Testis (tissue), 3 donors: ENCODE measurements around the gene GCFC2. TPM values are rescaled to one million over a fixed set of nuclear protein-coding genes. Genes with fewer than 3 reads are reported as not detected.

Experiments used
- DNase-seq: peaks from one replicate; pipeline ENCODE4 v3.0.0-alpha.2; 2019
- H3K27ac ChIP-seq, 2 donors: fragments of 200-600 bp; sonication (generic); one replicate each; pipeline ENCODE4 v1.5.1; 2019
- H3K27me3 ChIP-seq: fragments of 200-600 bp; sonication (generic); one replicate; pipeline ENCODE4 v1.5.1; 2019
- H3K36me3 ChIP-seq: fragments of 200-600 bp; sonication (generic); one replicate; pipeline ENCODE4 v1.5.1; 2017; ENCODE audit warnings: low read depth; ENCODE audit errors: missing control alignments
- H3K4me1 ChIP-seq: fragments of 200-600 bp; sonication (generic); one replicate; pipeline ENCODE4 v1.5.1; 2019
- H3K4me3 ChIP-seq, 2 donors: fragments of 200-600 bp; sonication (generic); one replicate each; pipeline ENCODE4 v1.5.1; 2017 to 2019
- H3K9me3 ChIP-seq: fragments of 200-600 bp; sonication (generic); one replicate; pipeline ENCODE4 v1.5.1; 2017
- POLR2A ChIP-seq: fragments of 450-650 bp; IDR thresholded peaks from one replicate; pipeline ENCODE4 v1.6.1; 2017; ENCODE audit warnings: antibody characterized with exemption, mild to moderate bottlenecking, moderate library complexity
- WGBS, 2 donors: methylation state at CpG; one replicate each; pipeline ENCODE4 v1.1.5; 2018; 5-methylcytosine and 5-hydroxymethylcytosine counted together
- intact Hi-C: fragments of 100-400 bp; cut with DNase I; formaldehyde crosslinking; loops from one replicate; pipeline ENCODE4 v1.15.1; 2023; ENCODE audit warnings: low total_unique reads
- polyA plus RNA-seq: library from polyadenylated mRNA; stranded (reverse); fragments of 350-450 nt; fragmentation: Illumina TruSeq; extraction: RNeasy Lipid Tissue Mini Kit (QIAGEN cat#74804); gene quantifications from one replicate; pipeline ENCODE4 v1.2.3, GENCODE V29; 2014; ENCODE audit warnings: low read depth, low replicate concordance; ENCODE audit not compliant: insufficient read depth
- total RNA-seq, 2 donors: library from RNA; depleted of rRNA; stranded (reverse); fragments of >200 nt; gene quantifications; one replicate each; pipeline ENCODE4 v1.2.3, GENCODE V29; 2016
- TF ChIP-seq, protein P1 (sequence below), 3 experiments: fragments of 450-650 bp in 2 of 3; fragments of 200-600 bp in 1 of 3; sonication (generic) in 1 of 3; IDR thresholded peaks; one replicate each; pipeline ENCODE4 v1.5.1; 2016 to 2019; ENCODE audit warnings: antibody characterized with exemption in 3 of 3, mild to moderate bottlenecking in 2 of 3, moderate library complexity in 1 of 3

GCFC2 gene
- total and polyA plus RNA-seq, 3 donors from 2014 or later: 19.2 to 40.4 (median 33.0) TPM

DNA sequence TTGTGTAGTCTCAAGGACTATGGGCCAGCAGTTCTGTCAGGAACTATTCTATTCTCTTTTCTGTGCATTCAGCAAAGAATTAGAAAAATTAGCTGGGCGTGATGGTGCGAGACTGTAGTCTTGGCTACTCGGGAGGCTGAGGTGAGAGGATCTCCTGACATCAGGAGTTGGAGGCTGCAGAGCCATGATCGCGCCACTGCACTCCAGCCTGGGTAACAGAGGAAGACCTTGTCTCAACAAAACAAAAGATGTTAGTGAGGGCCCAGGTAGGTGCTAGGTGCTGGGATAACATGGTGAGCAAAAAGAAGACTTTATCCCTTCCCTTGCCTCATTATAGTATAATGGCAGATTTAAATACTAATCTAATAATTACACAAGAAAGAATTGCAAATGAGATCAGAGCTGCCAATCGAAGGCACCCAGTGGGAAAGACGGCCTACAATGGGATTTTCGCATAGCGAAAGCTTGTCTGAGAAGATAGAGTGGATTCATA, 64.6 kb downstream of the GCFC2 start:
- no peak for DNase-seq
- intact Hi-C loops: no loop called here
- no peaks in the 10 kb centered on the region for H3K9me3 ChIP-seq
- H3K4me1 ChIP-seq: peaks cover 5% of the 10 kb centered on the region
- H3K36me3 ChIP-seq: no peaks in the 10 kb centered on the region
- H3K4me3 ChIP-seq: peak overlapping the region; percentile 88 to 95
- H3K27ac ChIP-seq: peak overlapping the region; percentile 80 to 82
- WGBS, 2 donors: 56% methylated on average over 9 of the region's 9 CpGs
- TF ChIP-seq, protein P1, sequence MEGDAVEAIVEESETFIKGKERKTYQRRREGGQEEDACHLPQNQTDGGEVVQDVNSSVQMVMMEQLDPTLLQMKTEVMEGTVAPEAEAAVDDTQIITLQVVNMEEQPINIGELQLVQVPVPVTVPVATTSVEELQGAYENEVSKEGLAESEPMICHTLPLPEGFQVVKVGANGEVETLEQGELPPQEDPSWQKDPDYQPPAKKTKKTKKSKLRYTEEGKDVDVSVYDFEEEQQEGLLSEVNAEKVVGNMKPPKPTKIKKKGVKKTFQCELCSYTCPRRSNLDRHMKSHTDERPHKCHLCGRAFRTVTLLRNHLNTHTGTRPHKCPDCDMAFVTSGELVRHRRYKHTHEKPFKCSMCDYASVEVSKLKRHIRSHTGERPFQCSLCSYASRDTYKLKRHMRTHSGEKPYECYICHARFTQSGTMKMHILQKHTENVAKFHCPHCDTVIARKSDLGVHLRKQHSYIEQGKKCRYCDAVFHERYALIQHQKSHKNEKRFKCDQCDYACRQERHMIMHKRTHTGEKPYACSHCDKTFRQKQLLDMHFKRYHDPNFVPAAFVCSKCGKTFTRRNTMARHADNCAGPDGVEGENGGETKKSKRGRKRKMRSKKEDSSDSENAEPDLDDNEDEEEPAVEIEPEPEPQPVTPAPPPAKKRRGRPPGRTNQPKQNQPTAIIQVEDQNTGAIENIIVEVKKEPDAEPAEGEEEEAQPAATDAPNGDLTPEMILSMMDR (IDR thresholded peaks at IDR 0.05): no peak
- no peak for TF ChIP-seq POLR2A
- H3K27me3 ChIP-seq: no peaks in the 10 kb centered on the region

DNA sequence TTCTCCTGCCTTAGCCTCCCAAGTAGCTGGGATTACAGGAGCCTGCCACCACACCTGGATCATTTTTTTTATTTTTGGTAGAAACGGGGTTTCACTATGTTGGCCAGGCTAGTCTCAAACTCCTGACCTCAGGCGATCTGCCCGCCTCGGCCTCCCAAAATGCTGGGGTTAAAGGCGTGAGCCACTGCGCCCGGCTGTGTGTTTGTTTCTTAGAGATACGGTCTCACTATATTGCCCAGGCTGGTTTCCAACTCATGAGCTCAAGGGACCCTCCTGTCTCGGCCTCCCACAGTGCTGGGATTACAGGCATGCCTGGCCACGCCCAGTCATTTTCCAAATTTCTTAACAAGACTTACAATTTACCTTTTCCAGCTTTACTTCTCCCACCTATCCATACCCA, 65.1 kb downstream of the GCFC2 start:
- Histone ChIP-seq H3K27me3 (no peaks in the 10 kb centered on the region), H3K4me3 (peak overlapping the region in 1 of 2 donors; percentile 88), H3K9me3 (no peaks in the 10 kb centered on the region), H3K27ac (no peak overlapping the region), H3K36me3 (no peaks in the 10 kb centered on the region), H3K4me1 (peaks cover 8% of the 10 kb centered on the region)
- TF ChIP-seq, protein P1 (IDR thresholded peaks at IDR 0.05): no peak
- no peak for TF ChIP-seq POLR2A
- 77 to 80% methylated on average over 10 of the region's 10 CpGs for WGBS, 2 donors
- intact Hi-C loops: no loop called here
- DNase-seq: no peak

DNA sequence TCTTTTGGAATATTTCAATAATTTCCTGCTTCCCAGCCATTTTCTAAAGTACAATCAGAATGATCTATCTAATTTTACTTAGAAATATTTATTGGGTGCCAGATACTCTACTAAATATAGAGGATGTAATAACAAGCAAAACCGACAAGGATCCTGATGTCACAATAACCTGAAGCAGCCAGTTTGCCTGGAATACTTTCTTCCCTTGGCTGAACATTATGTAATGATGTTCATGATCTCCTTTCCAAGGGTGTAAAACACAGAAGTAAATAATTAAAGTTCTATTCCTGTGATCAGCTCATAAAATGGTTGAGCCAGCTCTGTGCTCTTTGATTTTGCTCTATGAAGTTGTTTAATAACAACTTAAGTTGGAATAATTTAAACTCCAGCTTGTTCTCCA, 66.7 kb downstream of the GCFC2 start:
- TF ChIP-seq, protein P1 (IDR thresholded peaks at IDR 0.05): no peak
- no peak for TF ChIP-seq POLR2A
- Histone ChIP-seq H3K27me3 (no peaks in the 10 kb centered on the region), H3K4me3 (no peak overlapping the region), H3K36me3 (no peaks in the 10 kb centered on the region), H3K9me3 (no peaks in the 10 kb centered on the region), H3K4me1 (peaks cover 8% of the 10 kb centered on the region), H3K27ac (no peak overlapping the region)
- no peak for DNase-seq
- 50 to 67% methylated on average over 1 of the region's 1 CpG for WGBS, 2 donors
- intact Hi-C loops: no loop called here

DNA sequence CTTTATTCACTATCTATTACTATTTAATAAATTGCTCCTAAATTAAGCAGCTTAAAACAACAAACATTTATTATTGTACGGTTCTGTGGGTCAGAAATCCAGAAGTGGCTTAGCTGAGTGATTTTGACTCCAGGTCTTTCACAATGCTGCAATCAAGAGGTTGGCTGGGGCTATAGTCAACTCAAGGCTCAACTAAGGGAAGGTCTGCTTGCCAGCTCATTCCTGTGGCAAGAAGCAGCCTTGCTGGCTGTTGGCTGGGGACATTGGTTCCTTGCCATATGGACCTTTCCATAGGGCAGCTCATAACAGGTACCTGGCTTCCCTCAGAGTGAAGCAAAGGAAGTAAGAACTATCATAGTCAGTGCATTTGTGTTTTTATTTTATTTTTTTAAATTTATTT, 69.1 kb downstream of the GCFC2 start:
- Histone ChIP-seq H3K27ac (no peak overlapping the region), H3K4me1 (peaks cover 8% of the 10 kb centered on the region), H3K4me3 (no peak overlapping the region), H3K36me3 (no peaks in the 10 kb centered on the region), H3K9me3 (no peaks in the 10 kb centered on the region), H3K27me3 (no peaks in the 10 kb centered on the region)
- no peak for DNase-seq
- intact Hi-C loops: no loop called here
- no peak for TF ChIP-seq POLR2A
- TF ChIP-seq, protein P1 (IDR thresholded peaks at IDR 0.05): no peak
- WGBS, 2 donors: 51 to 79% methylated on average over 1 of the region's 1 CpG

DNA sequence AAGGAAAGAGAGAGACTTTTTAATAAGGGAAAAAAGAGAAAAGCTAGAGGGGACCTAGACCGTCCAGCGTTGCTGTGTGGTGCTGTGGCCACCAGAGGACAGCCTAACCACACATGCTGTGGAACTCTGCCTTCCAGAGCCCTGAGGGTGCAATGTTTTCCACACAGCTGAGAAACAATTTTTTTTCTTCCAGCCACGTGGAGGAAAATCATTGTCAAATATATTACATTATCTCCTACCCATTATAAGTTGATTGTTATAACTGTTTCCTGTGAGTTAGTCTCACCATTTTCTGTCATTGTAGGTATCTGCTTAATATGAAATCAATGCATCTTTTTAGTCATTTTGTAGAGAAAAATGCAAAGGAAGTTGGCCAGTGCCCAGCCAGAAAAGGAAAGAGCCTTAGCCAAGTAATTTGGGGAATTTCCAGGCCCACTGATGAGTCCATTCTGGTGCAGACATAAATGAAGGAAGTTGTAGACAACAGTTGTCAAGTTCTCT, 70.0 kb downstream of the GCFC2 start:
- Histone ChIP-seq H3K27ac (no peak overlapping the region), H3K27me3 (no peaks in the 10 kb centered on the region), H3K4me3 (no peak overlapping the region), H3K4me1 (peaks cover 8% of the 10 kb centered on the region), H3K9me3 (no peaks in the 10 kb centered on the region), H3K36me3 (no peaks in the 10 kb centered on the region)
- TF ChIP-seq POLR2A: no peak
- TF ChIP-seq, protein P1 (IDR thresholded peaks at IDR 0.05): peak; percentile 67 to 91 (median 83)
- intact Hi-C loops: no loop called here
- peak; percentile 80 for DNase-seq
- 14% methylated on average over 3 of the region's 3 CpGs for WGBS, 2 donors
